Activated naive CD4-positive, alpha-beta T cell treated with anti-CD3 and anti-CD28 coated beads, Interleukin-2, amount 50 U/mL, for 16 hours (primary cell): Measurements from ENCODE around the gene SHROOM2.
A peak's percentile ranks its signal among the peaks of the same experiment; 100 is the strongest.

Source experiments
- DNase-seq: peaks from one replicate; pipeline ENCODE4 v3.0.0-alpha.2; 2020

The SHROOM2 gene

DNA sequence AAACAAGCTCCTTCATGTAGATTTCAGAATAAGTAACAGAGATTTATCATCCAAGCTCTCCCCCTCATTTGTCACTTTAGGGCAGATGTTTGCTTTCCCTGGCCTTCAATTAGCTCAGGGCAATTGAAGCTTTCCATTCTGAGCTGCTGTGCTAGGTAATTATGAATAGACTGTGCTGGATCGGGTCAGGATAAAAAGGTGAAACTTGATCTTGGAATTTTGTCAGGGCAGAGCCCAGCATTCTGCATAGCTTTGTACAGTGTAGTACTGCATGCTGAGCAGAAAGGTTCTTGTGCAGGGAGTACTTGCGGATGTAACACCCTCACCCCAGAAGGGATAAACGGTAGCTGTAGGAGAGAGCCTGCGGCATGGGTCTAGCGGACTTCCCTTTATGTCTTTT lies 116.9 kb downstream of the SHROOM2 start:
- DNase-seq = no peak

GRCh38 chrX:9905288-9905687 lies 119.1 kb downstream of the SHROOM2 start:
- no peak for DNase-seq

DNA sequence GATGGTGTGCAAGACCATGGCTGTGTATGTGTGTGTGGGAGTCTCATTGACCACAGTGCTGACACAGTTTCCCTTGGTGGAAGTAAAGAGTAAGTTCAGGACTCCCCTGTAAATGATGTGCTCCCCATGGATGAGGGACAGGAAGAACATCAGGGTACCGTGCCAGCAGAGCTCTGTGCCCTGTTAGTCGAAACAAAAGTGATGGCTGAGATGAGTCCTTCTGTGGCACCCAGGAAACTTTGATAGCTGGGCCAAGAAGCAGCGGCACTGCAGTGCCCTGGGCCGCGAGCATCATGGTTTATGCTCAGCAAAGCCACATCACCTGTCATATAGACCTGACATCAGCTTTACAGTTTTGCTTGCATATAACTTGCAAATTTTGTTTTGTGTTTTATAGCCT lies 119.5 kb downstream of the SHROOM2 start:
- no peak for DNase-seq

DNA sequence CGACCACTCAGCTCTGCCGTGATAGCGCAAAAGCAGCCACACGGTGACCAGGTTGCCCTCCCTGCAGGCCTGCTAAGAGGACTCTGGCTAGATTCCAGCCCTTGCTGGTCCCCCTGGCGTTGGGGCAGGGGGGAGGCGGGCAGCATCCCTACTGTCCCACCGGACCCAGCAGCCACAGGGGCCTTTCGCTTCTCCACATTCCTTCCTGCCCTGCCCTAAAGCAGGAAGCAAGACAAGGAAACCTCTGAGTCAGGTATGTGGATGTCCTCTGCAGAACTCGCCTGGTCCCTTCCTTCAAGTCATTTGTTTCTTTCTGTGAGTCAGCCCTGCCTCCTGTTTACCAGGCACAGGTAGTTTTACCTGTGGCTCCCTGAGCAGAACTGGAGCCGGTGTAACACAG lies 120.7 kb downstream of the SHROOM2 start:
- no peak for DNase-seq

GRCh38 chrX:9907645-9908387 lies 121.6 kb downstream of the SHROOM2 start:
- no peak for DNase-seq

GRCh38 chrX:9909254-9909653 lies 123.0 kb downstream of the SHROOM2 start:
- no peak for DNase-seq

- DNase-seq = no peak
Measured at GRCh38 chrX:9911487-9911886, 125.3 kb downstream of the SHROOM2 start.

DNA sequence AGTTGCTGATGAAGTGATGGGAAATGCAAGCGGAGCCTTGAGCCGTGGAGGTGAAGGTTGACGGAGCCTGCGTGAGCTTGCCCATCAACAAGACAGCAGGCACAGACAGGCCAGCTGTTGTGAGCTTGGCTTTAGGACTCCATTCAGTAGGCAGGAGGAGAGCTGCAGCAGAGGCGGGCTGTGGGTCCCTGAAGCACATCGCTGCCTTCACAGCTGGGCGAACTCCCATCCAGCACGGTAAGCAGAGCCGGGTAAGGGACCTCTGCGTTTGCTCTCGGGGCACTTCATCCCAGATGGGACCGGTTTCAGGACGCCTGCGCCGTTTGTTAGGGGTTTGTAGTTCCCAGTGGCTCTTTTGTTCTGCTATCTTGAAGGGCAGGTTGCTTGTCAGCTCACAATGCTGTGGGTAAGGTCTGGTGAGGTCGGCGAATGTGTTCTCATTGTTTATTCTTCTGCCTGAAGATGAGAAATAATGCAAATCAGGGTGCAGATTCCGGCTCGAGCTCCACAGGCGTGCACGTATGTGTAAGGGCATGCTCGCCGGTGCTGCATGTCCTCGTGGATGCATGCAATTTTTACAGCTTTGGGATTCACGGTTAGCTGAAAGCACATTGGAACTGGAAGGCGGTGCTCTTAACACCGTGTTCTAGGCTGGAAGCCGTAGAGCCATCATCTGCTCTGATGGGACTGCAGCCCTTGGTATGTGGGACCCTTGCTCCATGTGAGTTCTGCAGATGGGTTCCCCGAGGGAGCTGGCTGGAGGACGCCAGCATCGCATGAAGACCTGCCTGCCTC lies 126.3 kb downstream of the SHROOM2 start:
- DNase-seq = no peak

GRCh38 chrX:9913146-9913433 lies 126.9 kb downstream of the SHROOM2 start:
- DNase-seq = no peak

DNA sequence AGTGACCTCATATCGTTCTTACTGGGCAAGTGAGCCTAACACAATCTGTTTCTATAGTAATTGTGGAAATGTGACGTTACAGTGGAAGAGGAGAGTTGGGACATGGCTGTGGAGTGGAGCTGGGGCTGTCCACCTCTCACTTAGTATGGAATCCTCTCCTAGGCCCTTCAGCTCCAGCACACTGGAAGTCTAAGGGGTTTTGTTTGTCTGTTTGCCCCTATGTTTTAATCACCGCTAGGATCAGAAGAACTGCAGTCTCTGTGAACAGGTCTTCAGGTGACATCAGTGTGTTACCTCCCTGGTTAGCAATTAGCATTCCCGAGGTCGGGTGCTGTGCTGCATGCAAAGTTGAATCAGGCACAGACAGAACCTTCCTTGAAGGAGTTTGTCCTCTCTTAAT lies 131.6 kb downstream of the SHROOM2 start:
- DNase-seq = no peak

DNA sequence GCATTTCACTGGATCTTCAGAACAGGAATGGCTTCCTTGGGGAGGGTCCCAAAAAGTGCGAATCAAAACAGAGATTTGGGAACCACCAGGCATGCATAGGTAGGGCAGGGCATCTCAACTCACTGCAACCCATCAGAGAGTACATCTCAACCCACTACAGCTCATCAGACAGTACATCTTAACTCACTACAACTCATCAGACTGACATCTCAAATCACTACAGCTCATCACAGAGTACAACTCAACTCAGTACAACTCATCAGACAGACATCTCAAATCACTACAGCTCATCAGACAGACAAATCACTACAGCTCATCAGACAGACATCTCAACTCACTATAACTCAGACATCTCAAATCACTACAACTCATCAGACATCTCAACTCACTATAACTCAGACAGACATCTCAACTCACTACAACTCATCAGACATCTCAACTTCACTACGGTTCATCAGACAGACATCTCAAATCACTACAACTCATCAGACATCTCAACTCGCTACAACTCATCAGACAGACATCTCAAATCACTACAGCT lies 133.5 kb downstream of the SHROOM2 start:
- DNase-seq = no peak

DNA sequence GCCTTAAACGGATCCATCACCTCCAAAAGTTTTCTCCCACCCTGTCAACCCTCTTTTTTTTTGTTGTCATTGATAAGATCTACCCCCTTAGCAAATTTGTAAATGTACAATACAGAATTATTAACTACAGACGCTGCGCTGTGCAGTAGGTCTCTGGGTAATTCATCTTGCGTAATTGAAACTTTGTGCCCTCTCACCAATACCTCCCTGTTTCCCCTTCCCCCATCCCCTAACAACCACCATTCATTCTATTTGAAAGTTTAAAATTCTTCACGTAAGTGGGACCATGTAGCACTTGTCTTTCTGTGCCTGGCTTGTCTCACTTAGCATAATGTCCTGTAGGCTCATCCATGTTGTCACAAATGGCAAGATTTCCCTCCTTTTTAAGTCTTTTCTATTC lies 135.2 kb downstream of the SHROOM2 start:
- no peak for DNase-seq

GRCh38 chrX:9923357-9923756 lies 137.1 kb downstream of the SHROOM2 start:
- no peak for DNase-seq

DNA sequence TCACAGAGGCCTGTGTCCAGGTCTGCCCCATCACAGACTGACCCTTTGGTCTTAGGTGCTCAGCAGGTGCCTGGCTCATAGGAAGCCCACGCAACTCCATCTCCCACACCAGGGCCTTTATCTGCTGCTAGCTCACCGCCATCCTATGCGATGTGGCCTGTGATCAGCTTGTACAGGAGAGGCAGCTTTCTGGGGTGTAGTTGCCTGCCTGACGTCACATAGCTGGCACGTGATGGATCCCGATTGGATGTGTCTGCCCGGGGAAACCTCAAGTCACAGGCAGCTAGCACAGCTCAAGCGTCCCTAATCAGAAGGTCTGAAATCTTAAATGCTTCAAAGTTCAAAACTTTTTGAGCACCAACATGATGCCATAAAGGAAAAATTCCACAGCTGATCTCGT lies 139.8 kb downstream of the SHROOM2 start:
- DNase-seq = no peak

DNA sequence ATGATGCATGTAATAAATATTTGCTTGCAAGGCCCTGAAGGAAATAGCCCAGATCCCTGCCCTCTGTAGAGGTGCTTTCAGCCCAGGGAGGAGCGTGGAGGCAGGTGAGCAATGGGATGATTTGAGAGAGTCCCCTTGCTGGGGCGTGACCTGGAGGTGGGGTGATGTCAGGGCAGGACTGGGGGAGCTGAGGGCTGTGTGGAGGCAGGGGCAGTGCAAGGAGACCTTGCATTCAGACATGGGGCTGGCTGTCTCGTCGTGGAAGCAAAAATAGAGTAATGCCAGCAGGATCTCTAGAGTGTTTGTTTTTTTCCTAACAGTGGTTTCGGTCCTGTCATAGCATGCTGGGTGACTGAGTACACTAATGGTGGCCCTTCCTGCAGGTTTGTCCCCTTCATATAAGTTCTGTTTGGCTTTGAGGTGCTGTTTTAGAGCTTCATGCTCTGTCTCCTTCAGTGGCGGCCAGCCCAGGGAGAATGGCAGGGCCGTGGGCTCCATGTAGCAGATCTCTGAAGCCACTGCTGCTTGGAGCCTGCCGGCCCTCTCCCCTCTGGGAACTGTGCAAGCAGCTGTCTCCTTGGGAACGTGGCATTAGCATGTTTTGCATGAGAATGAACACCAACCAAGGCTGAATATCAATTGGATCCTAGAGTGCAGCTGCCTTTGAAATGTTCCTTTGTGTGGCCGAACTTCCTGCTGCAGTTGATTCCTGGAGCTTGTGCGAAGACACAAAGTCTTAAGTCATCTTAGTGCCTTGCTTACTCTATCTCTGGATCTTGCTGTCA lies 141.7 kb downstream of the SHROOM2 start:
- no peak for DNase-seq

DNA sequence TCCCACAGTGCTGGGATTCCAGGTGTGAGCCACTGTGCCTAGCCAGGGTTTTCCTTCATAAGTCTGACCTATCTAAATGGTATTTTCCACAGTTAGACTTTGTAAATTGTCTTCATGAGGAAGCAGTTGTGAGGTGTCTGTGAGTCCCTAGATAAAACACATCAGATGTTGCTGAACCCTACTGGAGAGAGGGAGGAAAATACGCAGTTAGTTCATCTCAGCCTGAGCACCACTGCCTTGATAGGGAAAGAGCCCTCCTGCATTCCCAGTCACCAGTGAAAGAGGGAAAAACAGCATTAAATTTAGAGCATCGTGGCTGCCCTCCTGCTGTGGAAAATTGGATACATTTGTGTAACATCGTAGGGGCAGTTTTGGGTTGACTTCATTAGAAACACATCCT lies 149.2 kb downstream of the SHROOM2 start:
- no peak for DNase-seq

DNA sequence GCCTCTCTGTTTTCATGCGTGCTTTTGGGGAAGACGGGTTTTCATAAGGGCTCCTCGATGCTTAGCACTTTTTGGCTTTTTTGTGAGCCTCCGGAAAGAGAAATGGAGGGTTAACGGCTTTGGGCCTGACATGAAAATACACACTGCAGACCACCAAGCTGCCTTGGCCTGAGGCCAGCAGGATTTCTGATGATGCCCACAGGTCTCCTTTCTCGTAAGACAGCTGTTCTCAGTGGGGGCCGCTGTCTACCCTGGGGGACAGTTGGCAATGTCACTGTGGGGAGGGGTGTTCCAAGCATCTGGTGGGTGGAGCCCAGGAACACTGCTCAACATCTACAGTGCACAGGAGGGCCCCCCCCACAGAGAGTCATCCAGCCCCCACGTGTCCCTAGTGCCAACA lies 151.5 kb downstream of the SHROOM2 start:
- no peak for DNase-seq

DNA sequence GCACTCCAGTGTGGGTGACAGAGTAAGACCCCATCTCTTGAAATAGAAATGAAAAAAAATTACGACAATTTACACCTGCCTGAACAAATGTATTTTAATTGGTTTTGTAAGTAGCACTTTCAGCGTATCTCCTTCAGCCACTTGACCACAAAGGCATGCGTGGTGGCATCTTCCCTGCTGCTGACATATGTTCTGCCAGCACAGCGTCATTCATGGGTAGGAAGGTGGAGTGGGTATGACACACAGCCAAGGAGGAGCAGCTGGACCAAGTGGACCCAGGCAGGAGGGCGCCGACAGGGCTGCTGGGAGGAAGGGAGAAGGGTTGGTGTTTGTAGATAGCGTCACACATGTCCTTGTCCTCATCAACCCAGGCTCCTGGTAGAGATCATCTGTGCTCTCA lies 152.3 kb downstream of the SHROOM2 start:
- DNase-seq = no peak

GRCh38 chrX:9940421-9940820 lies 154.2 kb downstream of the SHROOM2 start:
- DNase-seq = no peak

DNA sequence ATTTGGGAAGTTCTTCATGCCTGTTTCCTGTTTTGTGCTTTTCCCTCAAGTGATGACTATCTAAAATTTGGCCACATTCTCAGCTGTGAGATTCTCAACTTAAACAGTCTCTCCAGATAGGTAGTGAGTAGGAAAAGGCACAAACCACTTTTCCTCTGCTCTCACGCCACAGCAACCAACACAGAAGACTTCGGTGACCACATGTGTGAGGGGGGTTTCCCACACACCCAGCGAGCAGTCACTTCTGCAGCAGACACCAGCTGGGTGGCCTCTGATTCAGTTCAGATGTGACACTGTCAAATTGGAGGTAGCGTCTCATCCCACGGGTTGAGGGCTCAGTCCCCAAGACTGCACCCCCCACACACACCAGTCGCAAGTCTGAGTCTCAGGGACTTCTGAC lies 155.9 kb downstream of the SHROOM2 start:
- DNase-seq = peak; percentile 54

DNA sequence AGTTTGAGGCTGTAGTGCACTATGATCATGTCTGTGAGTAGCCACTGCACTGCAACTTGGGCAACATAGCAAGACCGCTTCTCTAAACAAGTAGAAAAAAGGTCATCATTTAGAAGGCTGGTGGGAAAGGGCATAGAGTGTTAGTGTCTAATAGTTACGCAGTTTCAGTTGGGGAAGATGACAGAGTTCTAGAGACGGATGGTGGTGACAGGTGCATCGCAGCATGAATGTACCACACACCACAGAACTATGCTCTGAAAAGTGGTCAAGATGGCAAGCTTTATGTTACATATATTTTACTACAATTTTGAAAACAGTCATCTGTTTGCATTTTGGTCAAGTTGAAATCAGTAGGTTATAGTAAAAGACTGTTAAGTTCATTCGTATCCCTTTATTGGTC lies 157.2 kb downstream of the SHROOM2 start:
- DNase-seq = no peak

GRCh38 chrX:9947131-9947794 lies 161.0 kb downstream of the SHROOM2 start:
- DNase-seq = no peak

GRCh38 chrX:9948406-9948805 lies 162.2 kb downstream of the SHROOM2 start:
- no peak for DNase-seq
